Gastroesophageal sphincter (tissue), 4 donors: Measurements from ENCODE around the gene THAP11. TPM values are rescaled to one million over a fixed set of nuclear protein-coding genes. Genes with fewer than 3 reads are reported as not detected.
A peak's percentile ranks its signal among the peaks of the same experiment; 100 is the strongest.
"Not testable (repeated sequence)": the region's sequence is repeated elsewhere in the genome, so short reads cannot be mapped to it uniquely, and the experiment has no call there.

ENCODE experiments used
- ATAC-seq: fragments of 150-250 bp; one replicate; pipeline ENCODE4 v1.9.1; 2016; ENCODE audit warnings: mild to moderate bottlenecking, moderate library complexity
- H3K27ac ChIP-seq, 4 donors: fragments of 200-600 bp; sonication (generic) in 3 of 4; 1 replicate in 3 of 4; 2 replicates in 1 of 4; pipeline ENCODE4 v1.5.1; 2016 to 2019
- H3K27me3 ChIP-seq: fragments of 200-600 bp; sonication (generic); one replicate; pipeline ENCODE4 v1.5.1; 2019
- H3K36me3 ChIP-seq, 2 donors: fragments of 200-600 bp; sonication (generic); one replicate each; pipeline ENCODE4 v1.5.1; 2019; ENCODE audit warnings: control low read depth in 1 of 2
- H3K4me1 ChIP-seq, 3 donors: fragments of 200-600 bp; sonication (generic); 1 replicate in 2 of 3; 2 replicates in 1 of 3; pipeline ENCODE4 v1.5.1; 2016 to 2019; ENCODE audit warnings: control low read depth in 2 of 3
- H3K4me3 ChIP-seq, 2 donors: fragments of 200-600 bp; sonication (generic); one replicate each; pipeline ENCODE4 v1.5.1; 2019; ENCODE audit warnings: mild to moderate bottlenecking in 1 of 2, moderate library complexity in 1 of 2
- H3K9me3 ChIP-seq, 3 donors: fragments of 200-600 bp; sonication (generic); one replicate each; pipeline ENCODE4 v1.5.1; 2017 to 2019; ENCODE audit warnings: control low read depth in 2 of 3
- CTCF ChIP-seq, 4 experiments: fragments of 200-600 bp in 2 of 4; fragments of 450-650 bp in 2 of 4; sonication (generic) in 1 of 4; IDR thresholded peaks; one replicate each; pipeline ENCODE4 v1.5.1; 2017 to 2019; ENCODE audit warnings: antibody characterized with exemption in 4 of 4, mild to moderate bottlenecking in 2 of 4, moderate library complexity in 2 of 4
- EP300 ChIP-seq: sonication (generic); formaldehyde crosslinking; IDR thresholded peaks from one replicate; pipeline ENCODE4 v1.6.1; 2017; ENCODE audit warnings: antibody characterized with exemption, mild to moderate bottlenecking
- POLR2A ChIP-seq, 2 donors: fragments of 450-650 bp; IDR thresholded peaks; one replicate each; pipeline ENCODE4 v1.6.1; 2017; ENCODE audit warnings: antibody characterized with exemption in 2 of 2, mild to moderate bottlenecking in 2 of 2, moderate library complexity in 1 of 2
- POLR2AphosphoS5 ChIP-seq: sonication (generic); formaldehyde crosslinking; IDR thresholded peaks from one replicate; pipeline ENCODE4 v1.6.1; 2017; ENCODE audit warnings: antibody characterized with exemption
- WGBS, 2 donors: methylation state at CpG; one replicate each; pipeline ENCODE4 v1.1.5; 2018; ENCODE audit warnings: low coverage in 1 of 2; 5-methylcytosine and 5-hydroxymethylcytosine counted together
- total RNA-seq, 4 donors: library from RNA; depleted of rRNA; stranded (reverse); fragments of >200 nt; gene quantifications; one replicate each; pipeline ENCODE4 v1.1.0, GENCODE V29; 2016

THAP11 gene
- total RNA-seq, 4 donors from 2014 or later = 52.6 to 78.0 (median 76.0) TPM

GRCh38 chr16:67834242-67834614 lies 7.9 kb upstream of the THAP11 start:
- ATAC-seq = no peak
- Histone ChIP-seq H3K9me3 (no peaks in the 10 kb centered on the region), H3K4me1 (peaks cover 0 to 21% (median 10%) of the 10 kb centered on the region in 3 donors), H3K27ac (peak overlapping the region in 3 of 4 donors; percentile 78 to 85 (median 84)), H3K27me3 (no peaks in the 10 kb centered on the region), H3K36me3 (peaks cover 0 to 31% of the 10 kb centered on the region in 2 donors), H3K4me3 (peak overlapping the region; percentile 66 to 90)
- TF ChIP-seq POLR2AphosphoS5 = no peak
- TF ChIP-seq EP300 = no peak
- no peak for TF ChIP-seq CTCF (IDR thresholded peaks at IDR 0.05)
- no peak for TF ChIP-seq POLR2A (IDR thresholded peaks at IDR 0.05)
- 53 to 73% methylated on average over 5 to 10 of the region's 10 CpGs for WGBS, 2 donors

- H3K4me3 ChIP-seq, H3K27ac ChIP-seq, ATAC-seq, H3K27me3 ChIP-seq, H3K9me3 ChIP-seq, H3K36me3 ChIP-seq: not testable (repeated sequence)
- 73 to 90% methylated on average over 4 of the region's 10 CpGs for WGBS, 2 donors
- peaks cover 0 to 27% (median 8%) of the 10 kb centered on the region in 3 donors for H3K4me1 ChIP-seq
Measured at GRCh38 chr16:67837190-67837589, 4.9 kb upstream of the THAP11 start.

GRCh38 chr16:67837811-67838210 lies 4.3 kb upstream of the THAP11 start:
- H3K4me1 ChIP-seq = peaks cover 0 to 24% (median 2%) of the 10 kb centered on the region in 3 donors
- H3K36me3 ChIP-seq = no peaks in the 10 kb centered on the region
- 78 to 82% methylated on average over 2 of the region's 2 CpGs for WGBS, 2 donors
- H3K27me3 ChIP-seq = no peaks in the 10 kb centered on the region
- no peak for TF ChIP-seq EP300
- TF ChIP-seq POLR2A (IDR thresholded peaks at IDR 0.05) = no peak
- TF ChIP-seq CTCF (IDR thresholded peaks at IDR 0.05) = no peak
- no peak for TF ChIP-seq POLR2AphosphoS5
- H3K9me3 ChIP-seq = no peaks in the 10 kb centered on the region
- no peak overlapping the region for H3K27ac ChIP-seq
- ATAC-seq = no peak
- no peak overlapping the region for H3K4me3 ChIP-seq

GRCh38 chr16:67841198-67841815 lies 813 bp upstream of the THAP11 start:
- H3K36me3 ChIP-seq = no peaks in the 10 kb centered on the region
- H3K4me3 ChIP-seq = peak overlapping the region; percentile 81 to 84
- peaks cover 6 to 45% (median 28%) of the 10 kb centered on the region in 3 donors for H3K4me1 ChIP-seq
- WGBS, 2 donors = 29 to 53% methylated on average over 7 to 15 of the region's 17 CpGs
- ATAC-seq = no peak
- TF ChIP-seq POLR2A (IDR thresholded peaks at IDR 0.05) (no peak), CTCF (IDR thresholded peaks at IDR 0.05) (no peak), EP300 (no peak), POLR2AphosphoS5 (no peak)
- H3K27ac ChIP-seq = peak overlapping the region; percentile 97 to 100 (median 100)
- H3K27me3 ChIP-seq = no peaks in the 10 kb centered on the region
- H3K9me3 ChIP-seq = no peaks in the 10 kb centered on the region

- Histone ChIP-seq H3K36me3 (no peaks in the 10 kb centered on the region), H3K4me3 (peak overlapping the region; percentile 81 to 84), H3K27ac (peak overlapping the region; percentile 97 to 100 (median 100)), H3K4me1 (peaks cover 6 to 50% (median 28%) of the 10 kb centered on the region in 3 donors), H3K27me3 (no peaks in the 10 kb centered on the region), H3K9me3 (no peaks in the 10 kb centered on the region)
- peak; percentile 23 for ATAC-seq
- TF ChIP-seq CTCF (IDR thresholded peaks at IDR 0.05) (peak in 1 of 4 experiments; percentile 15), EP300 (no peak), POLR2AphosphoS5 (no peak), POLR2A (IDR thresholded peaks at IDR 0.05) (no peak)
- WGBS, 2 donors = 0% methylated on average over 5 of the region's 67 CpGs; no CpG with 5 or more reads in 1 of the 2 donors
Measured at GRCh38 chr16:67842509-67843342, 606 bp downstream of the THAP11 start.
